Fibroblast of the conjunctiva (primary cell): ENCODE data around the gene LRRC47.

ENCODE experiments used
- DNase-seq: peaks from one replicate; pipeline ENCODE4 v3.0.0-alpha.2; 2010; ENCODE audit warnings: low read depth

Gene LRRC47

GRCh38 chr1:3796215-3797061, at the start of gene LRRC47:
Gene LRRC47 (minus strand): TSS chr1:3796498. CDS start chr1:3796476, 22 bp downstream.
- peak; percentile 76 for DNase-seq

- DNase-seq: no peak
Observed at GRCh38 chr1:3842912-3843311, 46.6 kb upstream of the LRRC47 start.

GRCh38 chr1:3841491-3841890, 45.2 kb upstream of the LRRC47 start:
- DNase-seq: no peak

GRCh38 chr1:3838788-3839187, 42.5 kb upstream of the LRRC47 start:
- DNase-seq: no peak

- DNase-seq: no peak
Observed at GRCh38 chr1:3837685-3838084, 41.4 kb upstream of the LRRC47 start.

GRCh38 chr1:3837200-3837599, 40.9 kb upstream of the LRRC47 start:
- no peak for DNase-seq

GRCh38 chr1:3836421-3836820, 40.1 kb upstream of the LRRC47 start:
- no peak for DNase-seq

GRCh38 chr1:3834701-3835100, 38.4 kb upstream of the LRRC47 start:
- DNase-seq: no peak

GRCh38 chr1:3831689-3832088, 35.4 kb upstream of the LRRC47 start:
- peak; percentile 20 for DNase-seq

GRCh38 chr1:3828391-3828790, 32.1 kb upstream of the LRRC47 start:
- DNase-seq: no peak

GRCh38 chr1:3827813-3828307, 31.6 kb upstream of the LRRC47 start:
- DNase-seq: no peak

GRCh38 chr1:3825356-3825755, 29.1 kb upstream of the LRRC47 start:
- DNase-seq: no peak

- DNase-seq: no peak
Observed at GRCh38 chr1:3824650-3825049, 28.4 kb upstream of the LRRC47 start.

GRCh38 chr1:3822421-3822820, 26.1 kb upstream of the LRRC47 start:
- DNase-seq: no peak

GRCh38 chr1:3821908-3822307, 25.6 kb upstream of the LRRC47 start:
- DNase-seq: no peak

- no peak for DNase-seq
Observed at GRCh38 chr1:3821447-3821846, 25.1 kb upstream of the LRRC47 start.

- no peak for DNase-seq
Observed at GRCh38 chr1:3821004-3821403, 24.7 kb upstream of the LRRC47 start.

- DNase-seq: no peak
Observed at GRCh38 chr1:3820316-3820715, 24.0 kb upstream of the LRRC47 start.

GRCh38 chr1:3819771-3820200, 23.5 kb upstream of the LRRC47 start:
- DNase-seq: no peak

GRCh38 chr1:3817821-3818597, 21.7 kb upstream of the LRRC47 start:
- DNase-seq: no peak

GRCh38 chr1:3817138-3817740, 20.9 kb upstream of the LRRC47 start:
- no peak for DNase-seq

- DNase-seq: no peak
Observed at GRCh38 chr1:3816331-3817137, 20.2 kb upstream of the LRRC47 start.
